HG03521 (cell line): Measurements from ENCODE around the gene PDE11A.

Experiments used
- ATAC-seq: cut with Tn5 transposase; IDR thresholded peaks from one replicate; pipeline ENCODE4 v1.9.1; 2021; ENCODE audit warnings: mild to moderate bottlenecking, moderate library complexity; ENCODE audit not compliant: unreplicated experiment

The PDE11A gene

GRCh38 chr2:177733322-177733855 lies 339.2 kb downstream of the PDE11A start:
- no peak for ATAC-seq

- no peak for ATAC-seq
Observed at GRCh38 chr2:177731384-177731783, 341.2 kb downstream of the PDE11A start.

GRCh38 chr2:177730792-177731191 lies 341.8 kb downstream of the PDE11A start:
- no peak for ATAC-seq

GRCh38 chr2:177730363-177730762 lies 342.2 kb downstream of the PDE11A start:
- ATAC-seq = no peak

- ATAC-seq = no peak
Observed at GRCh38 chr2:177728920-177729319, 343.7 kb downstream of the PDE11A start.

- ATAC-seq = no peak
Observed at GRCh38 chr2:177728399-177728765, 344.2 kb downstream of the PDE11A start.

GRCh38 chr2:177727577-177728398 lies 344.8 kb downstream of the PDE11A start:
- no peak for ATAC-seq

GRCh38 chr2:177726931-177727348 lies 345.6 kb downstream of the PDE11A start:
- no peak for ATAC-seq

GRCh38 chr2:177724398-177725287 lies 347.9 kb downstream of the PDE11A start:
- no peak for ATAC-seq

- no peak for ATAC-seq
Observed at GRCh38 chr2:177723235-177723634, 349.3 kb downstream of the PDE11A start.

GRCh38 chr2:177721818-177722567 lies 350.6 kb downstream of the PDE11A start:
- ATAC-seq = no peak

- ATAC-seq = no peak
Observed at GRCh38 chr2:177721087-177721486, 351.5 kb downstream of the PDE11A start.

GRCh38 chr2:177717831-177718618 lies 354.6 kb downstream of the PDE11A start:
- ATAC-seq = no peak

GRCh38 chr2:177716484-177716883 lies 356.1 kb downstream of the PDE11A start:
- ATAC-seq = no peak

- no peak for ATAC-seq
Observed at GRCh38 chr2:177715771-177716170, 356.8 kb downstream of the PDE11A start.

- ATAC-seq = no peak
Observed at GRCh38 chr2:177714704-177715103, 357.9 kb downstream of the PDE11A start.

GRCh38 chr2:177712462-177712861 lies 360.1 kb downstream of the PDE11A start:
- ATAC-seq = no peak

- ATAC-seq = no peak
Observed at GRCh38 chr2:177711483-177712265, 360.9 kb downstream of the PDE11A start.

- no peak for ATAC-seq
Observed at GRCh38 chr2:177710889-177711288, 361.7 kb downstream of the PDE11A start.
